Measurements from ENCODE around the gene PTPN5.
A peak's percentile ranks its signal among the peaks of the same experiment; 100 is the strongest.

Gene PTPN5

GRCh38 chr11:18736590-18737148, 54.9 kb downstream of the PTPN5 start:
- no peak for DNase-seq

GRCh38 chr11:18733202-18733601, 58.4 kb downstream of the PTPN5 start:
- DNase-seq, result no peak

GRCh38 chr11:18731949-18732821, 59.4 kb downstream of the PTPN5 start:
- peak; percentile 77 for DNase-seq

- no peak for DNase-seq
Observed at GRCh38 chr11:18731441-18731840, 60.2 kb downstream of the PTPN5 start.

- no peak for DNase-seq
Observed at GRCh38 chr11:18730020-18730419, 61.6 kb downstream of the PTPN5 start.

- DNase-seq, result no peak
Observed at GRCh38 chr11:18729426-18729825, 62.2 kb downstream of the PTPN5 start.

- no peak for DNase-seq
Observed at GRCh38 chr11:18728658-18729057, 62.9 kb downstream of the PTPN5 start.

- DNase-seq, result peak; percentile 54
Observed at GRCh38 chr11:18727479-18728236, 63.9 kb downstream of the PTPN5 start.

- DNase-seq, result no peak
Observed at GRCh38 chr11:18726040-18726439, 65.6 kb downstream of the PTPN5 start, which contains the start of gene IGSF22. IGSF22 (minus strand) TSS chr11:18726188; CDS start chr11:18724236, 1,952 bp downstream.

- DNase-seq, result no peak
Observed at GRCh38 chr11:18723991-18724390, 67.6 kb downstream of the PTPN5 start.

GRCh38 chr11:18722293-18722637, 69.3 kb downstream of the PTPN5 start:
- DNase-seq, result no peak

- peak; percentile 43 for DNase-seq
Observed at GRCh38 chr11:18721561-18722292, 69.9 kb downstream of the PTPN5 start.

- DNase-seq, result peak; percentile 90
Observed at GRCh38 chr11:18720808-18721560, 70.6 kb downstream of the PTPN5 start.

GRCh38 chr11:18720091-18720807, 71.3 kb downstream of the PTPN5 start:
- no peak for DNase-seq

GRCh38 chr11:18715476-18715875, 76.1 kb downstream of the PTPN5 start:
- no peak for DNase-seq

GRCh38 chr11:18714443-18714780, 77.2 kb downstream of the PTPN5 start:
- DNase-seq, result no peak

- no peak for DNase-seq
Observed at GRCh38 chr11:18713646-18714442, 77.8 kb downstream of the PTPN5 start.

- no peak for DNase-seq
Observed at GRCh38 chr11:18710545-18710944, 81.1 kb downstream of the PTPN5 start.

GRCh38 chr11:18709414-18709813, 82.2 kb downstream of the PTPN5 start:
- DNase-seq, result no peak

- no peak for DNase-seq
Observed at GRCh38 chr11:18707811-18708340, 83.7 kb downstream of the PTPN5 start.
